Stimulated activated CD8-positive, alpha-beta memory T cell treated with anti-CD3 and anti-CD28 coated beads, Interleukin-7, amount 100 ng/mL, for 48 hours (primary cell): ENCODE results near the gene FCHO2.

ENCODE experiments used
- DNase-seq, 2 donors: peaks; one replicate each; pipeline ENCODE4 v3.0.0-alpha.2; 2020; ENCODE audit warnings: low read depth in 1 of 2; ENCODE audit errors: extremely low read depth in 1 of 2

FCHO2 gene

DNA sequence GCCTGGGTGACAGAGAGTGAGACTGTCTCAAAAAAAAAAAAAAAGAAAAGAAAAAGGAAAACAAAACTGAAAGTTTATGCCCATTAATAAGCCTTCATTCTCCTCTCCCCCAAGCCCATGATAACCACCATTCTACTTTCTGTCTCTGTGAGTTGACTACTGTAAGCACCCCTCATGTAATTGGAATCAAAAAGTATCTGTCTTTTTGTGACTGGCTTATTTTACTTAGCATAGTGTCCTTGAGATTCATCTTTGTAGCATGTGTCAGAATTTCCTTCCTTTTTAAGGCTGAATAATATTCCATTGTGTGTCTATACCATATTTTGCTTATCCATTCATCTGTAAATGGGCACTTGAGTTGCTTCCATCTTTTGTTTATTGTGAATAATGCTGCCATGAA is 150.5 kb downstream of the FCHO2 start:
- no peak for DNase-seq

DNA sequence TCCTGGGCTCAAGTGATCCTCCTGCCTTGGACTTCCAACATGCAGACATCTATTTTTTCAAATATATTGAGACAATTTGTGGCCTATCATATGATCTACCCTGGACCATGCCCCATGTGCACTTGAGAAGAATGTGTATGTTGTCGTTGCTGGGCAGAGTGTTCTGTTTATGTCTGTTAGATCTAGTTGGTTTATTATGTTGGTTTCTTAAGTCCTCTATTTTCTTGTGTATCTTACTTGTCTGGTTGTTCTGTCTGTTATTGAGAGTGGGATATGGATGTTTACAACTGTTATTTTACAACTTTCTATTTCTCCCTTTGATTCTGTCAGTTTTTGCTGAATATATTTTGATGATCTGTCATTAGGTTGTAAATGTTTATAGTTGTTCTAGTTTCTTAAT is 154.3 kb downstream of the FCHO2 start:
- no peak for DNase-seq

DNA sequence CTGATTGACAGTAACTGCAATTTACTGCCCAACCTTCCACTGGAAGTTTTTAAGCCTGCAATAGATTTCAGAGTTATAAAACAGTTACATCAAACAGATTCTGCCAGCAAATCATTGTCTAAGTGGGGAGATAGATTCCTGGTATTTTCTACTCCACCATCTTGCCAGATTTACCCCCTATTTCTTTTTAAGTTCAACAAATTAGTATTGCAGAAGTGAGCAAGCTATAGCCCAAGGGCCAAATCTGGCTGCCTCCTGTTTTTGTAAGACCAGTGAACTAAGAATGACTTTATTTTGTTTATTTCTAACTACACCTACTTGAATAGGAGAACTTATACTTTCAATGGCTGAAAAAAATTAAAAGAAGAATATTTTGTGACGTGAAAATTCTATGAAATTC is 155.7 kb downstream of the FCHO2 start:
- DNase-seq = no peak

DNA sequence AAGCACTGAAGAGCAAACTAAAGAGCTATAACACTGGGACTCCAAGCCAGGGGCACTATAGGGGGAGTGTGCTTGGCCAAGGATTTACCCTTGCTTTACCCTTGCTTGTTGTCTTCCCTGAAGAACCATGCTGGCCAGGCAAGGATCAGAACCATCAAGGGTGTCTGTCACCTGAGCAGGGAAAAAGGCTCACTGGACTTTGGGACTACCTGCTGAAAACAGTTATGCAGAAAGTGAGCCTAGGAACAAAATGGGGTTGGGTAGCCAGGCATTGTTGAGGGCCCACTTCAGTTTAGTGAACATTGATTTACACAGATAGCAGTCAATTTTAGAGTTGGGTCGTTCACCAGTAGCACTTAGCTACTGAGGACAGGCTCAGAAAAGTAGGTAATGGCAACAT is 156.5 kb downstream of the FCHO2 start:
- DNase-seq = no peak

DNA sequence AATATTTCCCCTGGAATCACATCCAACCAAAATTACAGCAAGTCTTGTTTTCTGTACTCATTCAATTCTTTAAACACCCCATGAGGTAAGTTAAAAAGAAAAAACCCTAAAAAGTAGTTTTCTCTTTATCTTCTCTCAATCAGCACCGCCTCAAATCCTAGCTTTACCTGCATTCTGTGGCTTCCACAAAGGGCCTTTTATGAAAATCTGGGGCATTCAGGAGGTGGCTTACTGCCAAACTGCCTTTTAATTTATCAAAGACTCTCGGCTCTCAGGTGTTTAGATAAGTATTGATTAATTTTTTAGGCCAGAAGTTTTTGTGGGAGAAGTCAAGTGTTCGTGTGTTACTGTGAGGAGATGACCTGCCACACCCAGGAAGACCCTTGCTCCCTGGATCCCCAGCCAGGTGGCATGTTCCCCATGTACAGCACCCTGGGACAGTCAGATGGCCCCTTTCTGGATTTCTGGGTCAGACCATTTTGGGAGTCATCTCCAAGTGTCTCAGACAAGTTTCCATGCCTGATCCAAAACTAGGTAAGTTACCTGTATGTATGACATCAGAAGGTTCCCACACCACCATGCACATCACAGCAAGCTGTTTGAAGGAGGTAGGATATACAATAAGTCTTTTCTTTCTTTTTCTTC is 158.3 kb downstream of the FCHO2 start:
- DNase-seq = no peak

DNA sequence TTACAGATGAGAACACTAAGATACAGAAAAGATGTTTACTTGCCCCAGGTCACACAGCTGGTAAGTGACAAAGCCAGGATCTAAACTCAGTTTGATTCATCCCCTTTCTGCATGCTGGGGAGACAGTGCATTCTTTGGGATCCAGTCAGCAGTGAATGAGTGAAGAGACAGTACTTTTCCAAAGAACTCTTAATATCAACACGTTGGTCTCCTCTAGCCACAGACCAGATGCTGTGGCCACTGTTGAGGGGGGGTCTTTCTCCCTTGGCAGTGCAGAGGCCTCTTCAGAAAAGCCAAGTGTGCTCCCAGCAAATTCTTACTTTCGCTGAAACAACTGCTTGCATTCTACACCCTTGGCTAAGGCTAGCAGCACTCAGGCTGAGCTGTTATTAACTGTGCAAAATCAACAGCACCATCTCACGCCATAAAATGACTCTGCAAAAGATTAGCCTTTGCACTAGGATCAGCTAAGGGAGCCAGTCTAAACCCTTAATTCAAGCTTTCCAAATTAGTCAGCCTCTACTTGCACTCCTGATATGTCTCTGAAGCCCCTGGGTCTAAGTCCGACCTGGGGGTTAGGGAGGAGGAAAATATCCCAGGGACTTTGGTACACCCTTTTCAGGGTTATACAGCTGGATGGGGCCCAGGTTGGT is 159.7 kb downstream of the FCHO2 start:
- DNase-seq = no peak

DNA sequence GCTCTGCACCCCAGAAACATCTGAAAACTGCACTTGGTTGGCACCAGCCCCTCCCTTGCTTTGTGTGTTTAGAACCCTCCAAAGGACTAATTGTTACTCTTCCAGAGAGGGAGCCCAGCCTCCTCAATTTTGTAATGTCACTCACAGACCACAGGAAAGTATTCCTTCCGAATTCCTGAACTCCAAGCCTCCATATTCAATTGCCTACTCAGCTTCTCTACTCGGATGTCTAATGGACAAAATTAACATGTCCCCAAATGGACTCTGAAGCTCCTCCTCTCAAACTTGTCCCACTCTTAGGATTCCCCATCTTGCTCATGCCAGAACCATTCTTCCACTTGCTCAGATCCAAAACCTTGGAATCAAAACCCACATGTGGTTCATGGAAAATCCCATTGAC is 160.7 kb downstream of the FCHO2 start:
- no peak for DNase-seq

DNA sequence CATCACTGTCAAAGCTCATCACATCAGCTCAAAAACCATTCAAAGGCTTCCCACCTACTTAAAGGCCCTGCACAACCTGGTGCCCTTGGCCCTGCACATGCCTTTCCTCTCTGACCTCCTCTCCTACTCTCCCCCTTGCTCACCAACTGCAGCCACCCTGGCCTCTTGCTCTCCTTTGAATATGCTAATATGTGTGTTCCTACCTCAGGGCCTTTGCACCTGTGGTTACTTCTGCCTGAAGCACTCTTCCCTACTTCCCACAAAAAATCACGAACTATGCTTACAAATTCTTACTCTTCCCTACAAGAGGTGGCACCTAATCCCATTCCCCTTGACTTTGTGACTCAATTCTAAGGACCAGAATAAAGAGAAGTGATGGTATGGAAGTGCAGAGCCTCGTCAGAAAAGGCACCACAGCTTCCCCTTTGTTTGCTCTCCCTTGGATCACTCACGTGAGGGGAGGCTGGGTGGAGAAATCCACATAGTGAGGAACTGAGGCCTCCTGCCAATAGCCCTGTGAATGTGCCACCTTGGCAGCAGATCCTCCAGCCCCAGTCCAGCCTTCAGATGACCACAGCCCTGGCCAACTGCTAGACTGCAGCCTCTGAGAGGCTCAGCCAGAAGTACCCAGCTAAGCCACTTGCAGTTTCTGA is 161.4 kb downstream of the FCHO2 start:
- DNase-seq = no peak

DNA sequence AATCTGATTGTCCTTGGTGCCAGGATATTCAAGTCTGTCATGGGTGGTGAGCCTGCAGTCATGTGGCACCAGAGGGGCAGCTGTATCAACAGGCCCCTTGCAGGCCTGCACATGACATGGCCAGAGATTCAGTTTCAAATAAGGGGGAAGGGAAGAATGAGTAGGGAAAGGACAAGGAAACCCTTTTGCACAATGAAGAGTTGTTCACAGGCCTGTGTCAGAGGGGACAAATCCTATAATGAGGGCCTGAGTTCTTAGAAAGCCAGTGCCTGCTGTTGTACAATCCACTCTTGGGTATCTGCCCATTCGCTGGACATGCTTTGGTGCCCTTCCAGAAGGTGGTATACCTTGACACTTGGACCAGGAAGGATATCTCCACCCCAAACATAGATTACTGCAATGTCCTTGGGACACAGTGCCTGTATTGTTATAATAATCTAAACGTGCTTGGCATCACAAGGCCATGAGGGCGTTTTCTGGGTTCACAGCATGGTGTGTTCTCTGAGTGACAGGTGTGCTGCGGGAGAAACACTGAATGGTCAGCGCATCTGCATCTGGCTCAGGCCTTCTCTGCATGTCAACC is 162.6 kb downstream of the FCHO2 start:
- DNase-seq = no peak

DNA sequence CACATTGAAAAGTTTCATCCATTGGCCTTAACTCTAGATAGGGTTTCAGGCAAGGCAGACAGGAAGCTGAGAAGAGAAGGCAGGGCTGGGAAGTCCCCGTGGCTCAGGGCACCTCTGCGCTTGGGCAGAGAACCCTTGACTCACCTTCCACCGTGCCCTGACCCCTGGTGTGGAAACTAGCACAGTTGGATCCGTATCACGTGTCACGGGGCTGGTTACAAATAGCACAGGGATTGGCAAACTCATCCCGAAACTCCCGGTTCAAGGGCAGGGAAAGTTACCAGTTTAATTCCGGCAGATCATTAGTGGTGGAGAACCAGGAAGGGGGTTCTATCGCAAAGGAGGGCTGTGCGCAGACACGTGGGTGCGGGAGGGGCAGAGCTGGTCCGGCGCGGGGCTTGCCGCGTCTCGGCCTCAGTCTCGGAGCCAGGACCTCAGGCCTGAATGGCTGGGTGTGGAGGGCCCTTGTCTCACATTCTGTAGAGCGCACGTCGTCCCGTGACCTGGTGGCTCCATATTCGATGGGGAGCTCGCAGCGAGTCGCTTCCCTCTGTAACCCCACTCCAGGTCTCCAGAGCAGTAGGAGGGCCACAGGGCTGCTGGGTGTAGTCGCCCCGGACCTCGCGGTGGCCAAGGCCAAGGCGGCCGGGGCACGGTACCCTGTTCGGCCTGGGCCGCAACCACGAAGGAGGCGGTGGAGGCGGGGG is 163.8 kb downstream of the FCHO2 start:
- DNase-seq = no peak

DNA sequence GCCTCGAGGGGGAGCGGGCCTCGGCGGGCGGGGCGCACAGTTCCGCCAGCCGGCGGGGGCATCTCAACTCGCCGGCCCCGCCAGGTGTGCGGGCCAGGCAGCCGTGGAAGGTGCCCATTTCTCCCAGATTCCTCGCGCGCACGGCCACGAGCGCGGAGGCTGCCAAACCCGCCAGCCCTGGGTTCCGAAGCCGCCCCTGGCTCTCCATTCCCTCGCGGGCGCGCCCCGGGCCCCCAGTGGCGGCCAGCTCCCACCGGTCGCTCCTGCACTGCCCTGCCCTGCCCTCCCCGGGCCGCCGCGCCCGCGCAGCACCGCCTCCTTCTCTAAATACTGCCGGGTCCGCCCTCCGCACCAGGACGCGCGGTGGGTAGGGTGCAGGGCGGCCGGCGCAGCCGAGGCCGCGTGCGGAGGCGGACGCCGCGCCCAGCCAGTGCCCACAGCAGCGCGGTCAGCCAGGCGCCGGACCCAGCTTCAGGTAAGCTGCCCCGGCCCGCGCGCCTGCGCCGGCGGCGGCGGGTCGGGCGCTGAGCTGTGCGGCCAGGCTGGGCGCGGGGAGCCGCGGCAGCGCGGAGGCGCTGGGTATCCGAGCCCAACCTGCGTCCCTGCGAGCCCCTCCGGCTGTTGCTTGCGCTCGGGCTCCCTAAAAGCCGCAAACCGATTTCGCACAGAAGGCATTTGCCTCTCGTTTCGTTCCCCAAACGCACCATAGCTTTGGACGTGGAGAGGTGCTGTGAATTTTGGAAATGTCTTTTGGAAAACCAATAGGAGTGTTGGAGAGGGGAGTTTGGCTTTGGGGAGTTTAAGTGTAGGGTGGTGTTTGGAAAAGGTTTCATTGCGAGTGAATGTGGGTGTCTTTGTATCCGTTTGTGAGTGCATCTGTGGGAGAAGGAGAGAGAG is 164.6 kb downstream of the FCHO2 start, which contains the start of gene TMEM171:
TMEM171 (plus strand) TSS at position 354 of the 897 bp plus-strand sequence. CDS start 2,799 bp downstream, outside the sequence.
- DNase-seq = no peak

DNA sequence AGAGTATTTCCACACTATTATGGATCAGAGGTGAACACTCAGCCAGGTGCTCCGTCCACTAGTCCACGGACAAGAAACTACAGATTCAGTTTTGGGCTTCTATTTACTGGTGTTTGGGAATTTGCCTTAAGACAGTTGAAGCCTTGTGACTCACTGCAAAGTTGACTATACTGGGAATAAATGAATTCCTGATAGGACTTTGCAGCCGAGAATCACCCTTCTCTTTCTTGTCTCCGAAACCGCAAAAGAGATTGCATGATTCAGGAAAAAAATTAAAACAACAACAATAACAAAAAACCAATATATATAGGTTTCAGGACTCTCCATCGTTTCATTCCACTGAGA is 165.2 kb downstream of the FCHO2 start:
- no peak for DNase-seq

DNA sequence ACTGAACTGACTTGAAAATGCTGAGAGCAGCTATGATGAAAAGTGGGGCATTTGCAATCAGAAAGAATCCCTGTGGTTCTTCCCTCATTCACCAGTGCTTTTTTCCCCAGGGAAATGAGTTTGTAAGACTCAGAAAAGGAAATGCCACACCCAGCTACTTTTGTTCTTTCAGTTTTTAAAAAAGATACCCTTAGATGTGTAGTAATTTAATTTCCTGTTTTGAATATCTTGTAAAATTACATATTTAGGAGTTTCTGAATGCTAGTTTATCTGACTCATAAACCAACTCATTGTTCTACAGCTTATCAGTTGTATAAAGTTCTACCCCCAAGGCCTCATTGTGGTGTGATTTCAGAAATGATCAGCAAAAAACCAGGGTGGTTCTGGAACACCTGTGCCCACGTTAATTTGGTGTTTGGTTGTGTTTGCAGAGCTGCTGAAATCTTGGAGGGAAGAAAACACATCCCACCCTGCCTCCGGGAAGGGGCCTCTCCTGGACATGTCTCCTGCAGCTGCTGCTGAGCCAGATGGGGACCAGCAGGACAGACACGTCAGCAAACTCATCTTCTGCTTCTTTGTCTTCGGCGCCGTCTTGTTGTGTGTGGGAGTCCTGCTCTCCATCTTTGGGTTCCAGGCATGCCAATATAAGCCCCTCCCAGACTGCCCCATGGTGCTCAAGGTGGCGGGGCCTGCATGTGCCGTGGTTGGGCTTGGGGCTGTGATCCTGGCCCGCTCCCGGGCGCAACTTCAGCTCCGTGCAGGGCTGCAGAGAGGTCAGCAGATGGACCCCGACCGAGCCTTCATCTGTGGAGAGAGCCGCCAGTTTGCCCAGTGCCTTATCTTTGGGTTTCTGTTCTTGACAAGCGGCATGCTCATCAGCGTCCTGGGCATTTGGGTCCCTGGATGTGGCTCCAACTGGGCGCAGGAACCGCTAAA is 167.3 kb downstream of the FCHO2 start:
- no peak for DNase-seq

DNA sequence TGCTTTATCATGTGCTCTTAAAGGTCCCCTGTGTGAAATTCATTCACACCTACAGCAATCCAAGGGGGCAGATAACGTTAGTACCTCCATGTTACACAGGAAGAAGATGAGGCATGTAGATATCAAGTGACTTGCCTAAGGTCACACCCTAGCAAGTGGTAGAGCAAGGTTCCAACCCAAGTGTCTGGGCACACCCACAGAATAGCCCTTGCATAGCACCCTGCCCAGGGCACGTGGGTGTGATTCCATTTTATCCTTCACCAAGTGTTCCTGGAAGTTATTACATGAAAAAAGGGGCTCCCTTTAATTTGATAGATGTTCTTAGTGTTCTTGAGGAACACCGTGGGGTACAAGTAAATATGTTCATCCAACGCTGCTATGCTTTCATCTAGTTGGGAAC is 169.4 kb downstream of the FCHO2 start:
- no peak for DNase-seq

DNA sequence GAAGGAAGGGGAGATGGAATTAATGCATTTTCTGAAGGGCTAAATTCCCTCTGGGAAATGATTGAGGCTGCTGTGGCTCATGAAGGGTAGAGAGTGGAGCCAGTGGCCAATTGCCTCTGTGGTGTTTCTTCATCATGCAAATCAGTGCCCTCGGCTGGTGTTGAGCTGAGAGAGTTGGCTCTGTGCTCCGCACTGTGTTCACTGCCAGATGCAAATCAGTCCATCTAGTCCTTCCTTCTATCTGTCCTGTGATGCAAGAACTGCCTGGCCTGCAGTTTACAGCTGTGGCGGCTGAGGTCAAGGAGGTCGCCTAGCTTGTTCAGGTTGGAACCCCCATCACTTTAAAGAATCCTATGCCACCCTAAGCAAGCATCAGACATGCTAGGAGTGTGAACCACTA is 170.5 kb downstream of the FCHO2 start:
- DNase-seq = no peak

DNA sequence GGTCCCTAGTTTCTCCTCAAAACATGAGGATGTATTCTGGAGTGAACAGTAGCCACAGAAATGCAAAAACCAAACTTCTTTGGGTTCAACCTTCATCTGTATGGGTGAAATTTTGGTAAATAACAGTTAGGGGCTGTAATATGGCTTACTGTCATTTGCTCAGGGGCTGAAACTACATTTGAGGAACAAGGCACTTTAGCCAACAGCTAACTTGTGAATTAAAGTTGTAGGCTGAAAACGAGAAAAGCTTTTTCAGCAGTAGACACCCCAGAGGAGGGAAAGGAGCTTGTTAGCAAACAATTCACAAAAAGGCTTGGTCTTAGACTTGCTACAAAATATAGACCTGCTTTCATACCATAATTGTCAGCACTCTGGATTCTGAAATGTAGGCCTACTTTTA is 171.1 kb downstream of the FCHO2 start:
- DNase-seq = no peak

DNA sequence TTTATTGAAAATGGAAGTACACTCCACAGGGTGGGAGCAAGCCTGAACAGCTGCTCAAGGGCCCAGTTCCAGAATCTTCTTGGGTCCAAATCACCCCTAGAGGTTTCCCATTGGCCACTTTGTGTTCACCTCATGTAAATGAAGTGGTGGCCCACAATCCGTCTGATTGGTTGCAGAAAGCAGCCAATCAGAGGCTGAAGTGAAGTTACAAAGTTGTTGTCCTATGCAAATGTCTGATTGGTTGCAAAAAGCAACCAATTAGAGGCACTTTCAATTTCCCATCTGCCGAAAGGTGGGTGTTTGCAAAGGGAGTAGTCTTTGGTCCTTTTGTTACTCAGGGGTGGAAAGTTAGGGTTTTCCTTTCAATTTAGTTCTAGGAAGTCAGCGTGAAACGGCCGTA is 173.3 kb downstream of the FCHO2 start:
- DNase-seq = no peak

DNA sequence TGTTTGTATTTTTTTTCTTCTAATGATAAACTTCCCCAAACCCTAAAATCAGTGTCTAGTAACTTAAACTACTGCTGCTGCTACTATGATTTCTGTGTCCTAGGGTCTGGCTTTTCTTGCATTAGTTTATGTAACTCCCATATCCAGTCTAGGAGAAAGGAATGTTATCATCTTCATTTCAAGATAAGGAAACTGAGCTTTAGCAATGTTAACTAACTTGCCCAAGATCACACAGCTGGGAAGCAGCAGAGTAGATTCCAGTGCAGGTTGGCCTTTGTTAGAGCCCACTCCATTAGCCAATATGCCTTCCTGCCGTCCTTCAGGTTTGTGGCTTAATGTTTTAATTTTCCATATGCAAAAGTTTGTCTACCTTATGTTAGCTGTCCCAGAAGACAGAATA is 175.0 kb downstream of the FCHO2 start:
- no peak for DNase-seq

DNA sequence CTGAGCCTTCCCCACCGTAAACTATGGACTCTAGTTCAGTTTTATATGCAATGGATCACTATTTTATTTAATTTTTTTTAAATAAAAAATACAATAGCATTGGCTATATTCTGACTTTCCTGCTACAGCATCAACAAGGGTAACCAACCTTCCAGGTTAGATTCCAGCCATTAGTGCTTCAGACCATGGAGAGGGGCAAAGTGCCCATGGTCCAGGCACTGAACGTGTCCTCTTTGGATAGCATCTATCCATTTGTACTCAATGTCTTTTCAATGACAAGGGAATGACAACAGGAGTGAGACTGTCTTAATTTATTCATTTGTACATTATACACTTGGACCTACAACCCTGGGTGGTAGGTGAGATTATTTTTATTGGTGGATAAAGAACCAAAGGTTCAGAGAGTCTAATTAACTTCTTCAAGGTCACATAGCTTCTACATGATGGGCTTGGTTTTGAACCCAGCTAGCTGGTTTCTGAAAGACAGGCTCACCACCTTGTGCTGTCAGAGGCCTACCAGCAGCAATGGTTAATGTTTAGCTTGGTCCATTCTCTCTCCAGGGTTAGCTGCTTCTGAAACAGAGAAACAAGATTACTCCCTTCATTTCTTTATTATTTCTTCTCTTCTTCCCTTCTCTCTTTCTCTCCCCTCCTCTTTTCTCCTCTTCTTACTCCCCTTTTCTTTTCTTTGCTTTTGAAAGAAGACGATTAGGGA is 176.0 kb downstream of the FCHO2 start:
- no peak for DNase-seq
